Measurements from ENCODE around the gene L3MBTL4.

DNA sequence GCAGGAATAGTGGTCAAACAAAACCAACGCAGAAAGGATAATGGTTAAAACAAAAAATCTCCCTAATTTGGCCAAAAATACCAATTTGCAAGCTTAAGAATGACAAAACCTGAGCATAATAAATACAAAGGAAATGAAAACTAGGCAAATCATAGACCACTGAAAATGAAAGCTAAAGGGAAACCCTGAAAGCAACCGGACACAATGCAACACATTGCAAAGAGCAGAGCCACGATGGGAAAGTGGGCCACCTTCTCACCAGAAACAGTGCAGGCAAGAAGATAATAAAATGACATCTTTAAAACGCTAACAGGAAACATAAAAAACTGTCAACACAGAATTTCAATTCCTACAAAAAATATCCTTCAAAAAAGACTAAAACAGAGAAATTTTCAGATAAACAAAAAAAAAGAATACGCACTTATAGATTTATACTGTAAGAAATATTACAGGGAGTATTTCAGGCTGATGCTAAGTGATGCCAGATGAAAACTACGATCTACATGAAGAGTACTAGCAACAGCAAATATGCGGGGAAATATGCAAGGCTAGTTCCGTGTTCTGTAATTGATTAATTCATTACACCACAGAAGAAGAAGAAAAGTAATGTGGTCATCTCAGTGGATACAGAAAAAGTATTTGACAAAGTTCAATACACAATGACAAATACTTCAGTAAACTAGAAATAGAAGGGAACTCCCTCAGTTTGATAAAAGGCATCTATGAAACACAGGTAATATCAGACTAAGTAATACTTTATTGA lies 239.5 kb downstream of the L3MBTL4 start:
- TF ChIP-seq CTCF (IDR thresholded peaks at IDR 0.05) = no peak
- TF ChIP-seq POLR2AphosphoS5 (IDR thresholded peaks at IDR 0.05) = no peak
- TF ChIP-seq POLR2A (IDR thresholded peaks at IDR 0.05) = no peak
